Adrenal gland (tissue), 12 donors: ENCODE measurements around the gene AMZ1. TPM values are rescaled to one million over a fixed set of nuclear protein-coding genes. Genes with fewer than 3 reads are reported as not detected.
A peak's percentile ranks its signal among the peaks of the same experiment; 100 is the strongest.

ENCODE experiments used
- DNase-seq, 7 donors: peaks; one replicate each; pipeline ENCODE4 v3.0.0-alpha.2; 2019 to 2020
- H3K27ac ChIP-seq, 5 donors: fragments of 200-600 bp; sonication (generic) in 4 of 5; 1 replicate in 3 of 5; 2 replicates in 2 of 5; pipeline versions ENCODE4 v1.5.1 to v1.8.0; 2016 to 2020; ENCODE audit warnings: mild to moderate bottlenecking in 1 of 5
- H3K27me3 ChIP-seq: fragments of 200-600 bp; 2 replicates; pipeline ENCODE4 v1.8.0; 2021
- H3K36me3 ChIP-seq, 2 donors: fragments of 200-600 bp; replicated peaks in 1 of 2; 1 replicate in 1 of 2; 2 replicates in 1 of 2; pipeline versions ENCODE4 v1.5.1 to v1.8.0; 2018 to 2022
- H3K4me1 ChIP-seq, 2 donors: fragments of 200-600 bp; replicated peaks in 1 of 2; 1 replicate in 1 of 2; 2 replicates in 1 of 2; pipeline versions ENCODE4 v1.5.1 to v1.8.0; 2018 to 2021
- H3K4me3 ChIP-seq, 4 donors: fragments of 200-600 bp; sonication (generic) in 3 of 4; one replicate each; pipeline ENCODE4 v1.5.1; 2016 to 2018
- H3K9me3 ChIP-seq, 3 donors: fragments of 200-600 bp; sonication (generic) in 1 of 3; replicated peaks in 1 of 3; 1 replicate in 2 of 3; 2 replicates in 1 of 3; pipeline versions ENCODE4 v1.5.1 to v1.8.0; 2016 to 2021
- POLR2A ChIP-seq, 2 donors: fragments of 450-650 bp; IDR thresholded peaks; one replicate each; pipeline ENCODE4 v1.6.1; 2017; ENCODE audit warnings: antibody characterized with exemption in 2 of 2, mild to moderate bottlenecking in 2 of 2, moderate library complexity in 1 of 2
- WGBS, 4 donors: extraction: QIAGEN DNeasy Blood & Tissue Kit in 2 of 4; methylation state at CpG; one replicate each; pipeline versions ENCODE4 v1.1.5 to v1.1.7; 2013 to 2017; 5-methylcytosine and 5-hydroxymethylcytosine counted together
- intact Hi-C, 2 donors: fragments of 100-400 bp; cut with DNase I; formaldehyde crosslinking; loops; one replicate each; pipeline versions ENCODE4 v1.14.1 to v1.15.0; 2022 to 2023
- polyA plus RNA-seq, 3 donors: library from polyadenylated mRNA; stranded (reverse); fragments of 200-250 nt in 2 of 3; fragments of 350-450 nt in 1 of 3; fragmentation: Illumina TruSeq in 1 of 3; extraction: RNeasy Lipid Tissue Mini Kit (QIAGEN cat#74804) in 1 of 3; gene quantifications; one replicate each; pipeline ENCODE4 v1.2.3, GENCODE V29; 2013 to 2014
- total RNA-seq, 9 donors: library from RNA; depleted of rRNA in 4 of 9; stranded (reverse); fragments of >200 nt in 4 of 9; fragments of 120-200 nt in 1 of 9; fragmentation: NEBNext Ultra II Directional in 1 of 9; extraction: Animal tissue kit (Norgen Biotek cat#: 25700) in 1 of 9; gene quantifications; one replicate each; pipeline versions ENCODE4 v1.1.0 to v1.2.4, GENCODE V29; 2013 to 2023
- TF ChIP-seq, protein P1 (sequence below), 6 experiments: fragments of 450-650 bp in 4 of 6; fragments of 200-600 bp in 2 of 6; sonication (generic) in 1 of 6; IDR thresholded peaks; 1 replicate in 5 of 6; 2 replicates in 1 of 6; pipeline versions ENCODE4 v1.5.1 to v1.8.0; 2016 to 2021; ENCODE audit warnings: antibody characterized with exemption in 6 of 6, mild to moderate bottlenecking in 2 of 6, moderate library complexity in 1 of 6
- donor health status: healthy with polysubstance abuse.
- donor health status: Bipolar disorder and iron deficiency.
- donor health status: DM: yes; HTN: yes; CAD: no.
- donor health status: DM: no; HTN: no; CAD: no.
- donor health status: DM: no; HTN: no; CAD: no.
- donor health status: DM: yes; HTN: yes; CAD: no.

AMZ1 gene
- total and polyA plus RNA-seq, 12 donors = 0.06 to 0.36 (median 0.11) TPM; not detected in 6

DNA sequence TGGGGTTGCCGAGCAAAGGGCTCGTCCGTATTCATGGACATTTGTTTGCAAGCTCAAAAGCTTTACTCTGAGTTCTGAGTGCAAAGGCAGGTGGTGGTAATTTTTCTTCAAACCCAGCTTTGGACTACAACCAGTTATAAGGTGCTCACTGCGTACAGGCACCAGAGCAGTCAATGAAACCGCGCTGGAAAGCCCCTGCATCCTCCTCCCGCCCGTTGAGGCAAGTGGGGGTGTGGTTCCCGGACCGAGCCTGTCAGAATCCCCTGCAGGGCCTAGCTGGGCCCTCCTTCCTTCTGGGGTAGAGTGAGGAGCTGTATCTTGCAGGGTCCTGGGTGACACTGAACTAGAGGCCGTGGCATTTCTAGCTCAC is 22.3 kb downstream of the AMZ1 start:
- Histone ChIP-seq H3K4me1 (peaks cover 0 to 4% of the 10 kb centered on the region in 2 donors), H3K9me3 (no peaks in the 10 kb centered on the region), H3K27me3 (no peaks in the 10 kb centered on the region), H3K27ac (no peak overlapping the region), H3K36me3 (no peaks in the 10 kb centered on the region), H3K4me3 (no peak overlapping the region)
- DNase-seq = no peak
- TF ChIP-seq, protein P1, sequence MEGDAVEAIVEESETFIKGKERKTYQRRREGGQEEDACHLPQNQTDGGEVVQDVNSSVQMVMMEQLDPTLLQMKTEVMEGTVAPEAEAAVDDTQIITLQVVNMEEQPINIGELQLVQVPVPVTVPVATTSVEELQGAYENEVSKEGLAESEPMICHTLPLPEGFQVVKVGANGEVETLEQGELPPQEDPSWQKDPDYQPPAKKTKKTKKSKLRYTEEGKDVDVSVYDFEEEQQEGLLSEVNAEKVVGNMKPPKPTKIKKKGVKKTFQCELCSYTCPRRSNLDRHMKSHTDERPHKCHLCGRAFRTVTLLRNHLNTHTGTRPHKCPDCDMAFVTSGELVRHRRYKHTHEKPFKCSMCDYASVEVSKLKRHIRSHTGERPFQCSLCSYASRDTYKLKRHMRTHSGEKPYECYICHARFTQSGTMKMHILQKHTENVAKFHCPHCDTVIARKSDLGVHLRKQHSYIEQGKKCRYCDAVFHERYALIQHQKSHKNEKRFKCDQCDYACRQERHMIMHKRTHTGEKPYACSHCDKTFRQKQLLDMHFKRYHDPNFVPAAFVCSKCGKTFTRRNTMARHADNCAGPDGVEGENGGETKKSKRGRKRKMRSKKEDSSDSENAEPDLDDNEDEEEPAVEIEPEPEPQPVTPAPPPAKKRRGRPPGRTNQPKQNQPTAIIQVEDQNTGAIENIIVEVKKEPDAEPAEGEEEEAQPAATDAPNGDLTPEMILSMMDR (IDR thresholded peaks at IDR 0.05) = no peak
- no peak for TF ChIP-seq POLR2A (IDR thresholded peaks at IDR 0.05)
- 75 to 94% (median 84%) methylated on average over 3 to 11 of the region's 11 CpGs for WGBS, 4 donors
- intact Hi-C loops = loop anchor here in 1 of 2 donors (10.0 kb wide), 1 partner anchor 135 kb away; the partner anchor contains the start of gene GNA12

- intact Hi-C loops = loop anchor here in 1 of 2 donors (10.0 kb wide), 1 partner anchor 134 kb away; the partner anchor contains the start of gene GNA12
- Histone ChIP-seq H3K27ac (no peak overlapping the region), H3K27me3 (no peaks in the 10 kb centered on the region), H3K4me1 (peaks cover 0 to 4% of the 10 kb centered on the region in 2 donors), H3K36me3 (no peaks in the 10 kb centered on the region), H3K4me3 (no peak overlapping the region), H3K9me3 (no peaks in the 10 kb centered on the region)
- no peak for DNase-seq
- TF ChIP-seq, protein P1 (IDR thresholded peaks at IDR 0.05) = no peak
- TF ChIP-seq POLR2A (IDR thresholded peaks at IDR 0.05) = no peak
- WGBS, 4 donors = 46 to 75% (median 53%) methylated on average over 3 to 4 of the region's 4 CpGs
These were observed 23.0 kb downstream of the AMZ1 start for GRCh38 chr7:2710901-2711551.

DNA sequence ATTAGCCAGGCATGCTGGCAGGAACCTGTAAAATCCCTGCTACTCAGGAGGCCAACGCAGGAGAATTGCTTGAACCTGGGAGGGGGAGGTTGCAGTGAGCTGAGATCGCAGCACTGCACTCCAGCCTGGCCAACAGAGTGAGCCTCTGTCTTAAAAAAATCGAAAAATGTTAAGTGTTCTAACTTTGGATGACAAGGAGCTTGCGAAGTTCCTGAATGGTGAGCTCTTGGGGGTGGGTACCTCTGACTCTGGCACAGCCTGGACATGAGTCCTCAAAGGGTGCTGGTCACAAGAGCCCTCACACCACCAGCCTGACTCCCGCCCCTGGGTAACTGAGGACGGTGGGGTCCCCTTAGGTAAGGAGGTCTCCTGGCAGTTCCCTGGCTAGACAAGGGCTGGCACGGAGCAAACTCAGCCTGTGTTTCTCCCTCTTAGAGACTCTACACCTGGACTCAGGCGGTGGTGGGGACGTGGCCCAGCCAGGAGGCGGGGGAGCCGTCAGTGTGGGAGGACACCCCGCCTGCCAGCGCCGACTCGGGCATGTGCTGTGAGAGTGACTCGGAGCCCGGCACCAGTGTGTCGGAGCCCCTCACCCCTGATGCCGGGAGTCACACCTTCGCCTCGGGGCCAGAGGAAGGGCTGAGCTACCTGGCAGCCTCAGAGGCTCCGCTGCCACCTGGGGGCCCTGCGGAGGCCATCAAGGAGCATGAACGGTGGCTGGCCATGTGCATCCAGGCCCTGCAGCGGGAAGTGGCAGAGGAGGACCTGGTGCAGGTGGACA is 24.1 kb downstream of the AMZ1 start:
- no peak overlapping the region for H3K27ac ChIP-seq
- H3K9me3 ChIP-seq = no peaks in the 10 kb centered on the region
- no peaks in the 10 kb centered on the region for H3K27me3 ChIP-seq
- WGBS, 4 donors = 88 to 92% (median 90%) methylated on average over 6 to 25 of the region's 25 CpGs
- no peak for DNase-seq
- H3K4me1 ChIP-seq = peaks cover 0 to 4% of the 10 kb centered on the region in 2 donors
- no peak overlapping the region for H3K4me3 ChIP-seq
- H3K36me3 ChIP-seq = no peaks in the 10 kb centered on the region
- intact Hi-C loops = loop anchor here in 1 of 2 donors (10.0 kb wide), 1 partner anchor 133 kb away; the partner anchor contains the start of gene GNA12
- TF ChIP-seq, protein P1 (IDR thresholded peaks at IDR 0.05) = no peak
- TF ChIP-seq POLR2A (IDR thresholded peaks at IDR 0.05) = no peak

- intact Hi-C loops = loop anchor here in 1 of 2 donors (10.0 kb wide), 1 partner anchor 131 kb away; the partner anchor contains the start of gene GNA12
- Histone ChIP-seq H3K9me3 (no peaks in the 10 kb centered on the region), H3K4me1 (peaks cover 0 to 8% of the 10 kb centered on the region in 2 donors), H3K36me3 (peaks cover 0 to 5% of the 10 kb centered on the region in 2 donors), H3K4me3 (no peak overlapping the region), H3K27ac (no peak overlapping the region), H3K27me3 (no peaks in the 10 kb centered on the region)
- WGBS, 4 donors = 45 to 71% (median 50%) methylated on average over 4 to 13 of the region's 13 CpGs
- DNase-seq = peak in 1 of 7 donors; percentile 44
- no peak for TF ChIP-seq POLR2A (IDR thresholded peaks at IDR 0.05)
- TF ChIP-seq, protein P1 (IDR thresholded peaks at IDR 0.05) = no peak
These were observed 25.4 kb downstream of the AMZ1 start for GRCh38 chr7:2713370-2713769.
